ENCODE measurements around the gene HKDC1. TPM values are rescaled to one million over a fixed set of nuclear protein-coding genes. Genes with fewer than 3 reads are reported as not detected.

HKDC1 gene
- polyA plus RNA-seq, 2 of the 4 experiments (the other 2 are of a cell fraction) = 32.5 to 32.8 TPM

DNA sequence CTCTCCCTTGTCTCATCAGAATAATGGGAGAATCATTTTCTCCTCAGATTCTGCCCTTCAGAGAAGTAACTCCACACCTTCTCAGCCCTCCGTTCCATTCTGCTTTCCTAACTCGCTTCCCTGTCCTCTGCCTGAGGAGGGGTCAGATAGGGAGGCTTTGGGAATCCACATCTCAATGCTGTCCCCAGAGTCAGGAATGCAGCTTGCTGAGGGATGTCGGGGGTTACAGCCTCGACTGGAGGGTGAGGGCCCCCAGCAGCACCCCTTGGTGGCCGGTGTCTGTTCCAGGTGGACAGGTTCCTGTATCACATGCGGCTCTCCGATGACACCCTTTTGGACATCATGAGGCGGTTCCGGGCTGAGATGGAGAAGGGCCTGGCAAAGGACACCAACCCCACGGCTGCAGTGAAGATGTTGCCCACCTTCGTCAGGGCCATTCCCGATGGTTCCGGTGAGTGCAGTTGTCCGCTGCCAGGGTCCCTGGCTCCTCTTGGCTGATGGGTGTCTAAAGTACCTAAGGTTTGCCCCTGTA lies 6.9 kb downstream of the HKDC1 start:
- no peak for TF ChIP-seq CHD4 (IDR thresholded peaks at IDR 0.05; ENCODE audit: borderline replicate concordance)
- no peak for TF ChIP-seq KDM1A (IDR thresholded peaks at IDR 0.05; ENCODE audit: low read depth)
- TF ChIP-seq, protein P1, sequence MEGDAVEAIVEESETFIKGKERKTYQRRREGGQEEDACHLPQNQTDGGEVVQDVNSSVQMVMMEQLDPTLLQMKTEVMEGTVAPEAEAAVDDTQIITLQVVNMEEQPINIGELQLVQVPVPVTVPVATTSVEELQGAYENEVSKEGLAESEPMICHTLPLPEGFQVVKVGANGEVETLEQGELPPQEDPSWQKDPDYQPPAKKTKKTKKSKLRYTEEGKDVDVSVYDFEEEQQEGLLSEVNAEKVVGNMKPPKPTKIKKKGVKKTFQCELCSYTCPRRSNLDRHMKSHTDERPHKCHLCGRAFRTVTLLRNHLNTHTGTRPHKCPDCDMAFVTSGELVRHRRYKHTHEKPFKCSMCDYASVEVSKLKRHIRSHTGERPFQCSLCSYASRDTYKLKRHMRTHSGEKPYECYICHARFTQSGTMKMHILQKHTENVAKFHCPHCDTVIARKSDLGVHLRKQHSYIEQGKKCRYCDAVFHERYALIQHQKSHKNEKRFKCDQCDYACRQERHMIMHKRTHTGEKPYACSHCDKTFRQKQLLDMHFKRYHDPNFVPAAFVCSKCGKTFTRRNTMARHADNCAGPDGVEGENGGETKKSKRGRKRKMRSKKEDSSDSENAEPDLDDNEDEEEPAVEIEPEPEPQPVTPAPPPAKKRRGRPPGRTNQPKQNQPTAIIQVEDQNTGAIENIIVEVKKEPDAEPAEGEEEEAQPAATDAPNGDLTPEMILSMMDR (IDR thresholded peaks at IDR 0.05) = no peak
- TF ChIP-seq, protein P2, sequence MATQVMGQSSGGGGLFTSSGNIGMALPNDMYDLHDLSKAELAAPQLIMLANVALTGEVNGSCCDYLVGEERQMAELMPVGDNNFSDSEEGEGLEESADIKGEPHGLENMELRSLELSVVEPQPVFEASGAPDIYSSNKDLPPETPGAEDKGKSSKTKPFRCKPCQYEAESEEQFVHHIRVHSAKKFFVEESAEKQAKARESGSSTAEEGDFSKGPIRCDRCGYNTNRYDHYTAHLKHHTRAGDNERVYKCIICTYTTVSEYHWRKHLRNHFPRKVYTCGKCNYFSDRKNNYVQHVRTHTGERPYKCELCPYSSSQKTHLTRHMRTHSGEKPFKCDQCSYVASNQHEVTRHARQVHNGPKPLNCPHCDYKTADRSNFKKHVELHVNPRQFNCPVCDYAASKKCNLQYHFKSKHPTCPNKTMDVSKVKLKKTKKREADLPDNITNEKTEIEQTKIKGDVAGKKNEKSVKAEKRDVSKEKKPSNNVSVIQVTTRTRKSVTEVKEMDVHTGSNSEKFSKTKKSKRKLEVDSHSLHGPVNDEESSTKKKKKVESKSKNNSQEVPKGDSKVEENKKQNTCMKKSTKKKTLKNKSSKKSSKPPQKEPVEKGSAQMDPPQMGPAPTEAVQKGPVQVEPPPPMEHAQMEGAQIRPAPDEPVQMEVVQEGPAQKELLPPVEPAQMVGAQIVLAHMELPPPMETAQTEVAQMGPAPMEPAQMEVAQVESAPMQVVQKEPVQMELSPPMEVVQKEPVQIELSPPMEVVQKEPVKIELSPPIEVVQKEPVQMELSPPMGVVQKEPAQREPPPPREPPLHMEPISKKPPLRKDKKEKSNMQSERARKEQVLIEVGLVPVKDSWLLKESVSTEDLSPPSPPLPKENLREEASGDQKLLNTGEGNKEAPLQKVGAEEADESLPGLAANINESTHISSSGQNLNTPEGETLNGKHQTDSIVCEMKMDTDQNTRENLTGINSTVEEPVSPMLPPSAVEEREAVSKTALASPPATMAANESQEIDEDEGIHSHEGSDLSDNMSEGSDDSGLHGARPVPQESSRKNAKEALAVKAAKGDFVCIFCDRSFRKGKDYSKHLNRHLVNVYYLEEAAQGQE (IDR thresholded peaks at IDR 0.05) = no peak
- TF ChIP-seq CHD2 (IDR thresholded peaks at IDR 0.05; ENCODE audit: low read length, partially characterized antibody) = no peak
- no peak for TF ChIP-seq RARB (CRISPR knock-in tag; IDR thresholded peaks at IDR 0.05)
- no peak for TF ChIP-seq HOXB13 (CRISPR knock-in tag; IDR thresholded peaks at IDR 0.05; ENCODE audit: low read depth)
- TF ChIP-seq HDAC2 (IDR thresholded peaks at IDR 0.05) = no peak
- Histone ChIP-seq H3K4me2 (no peak overlapping the region), H3K27ac (no peak overlapping the region), H3K4me3 (no peak overlapping the region), H3K4me1 (peaks cover 64% of the 10 kb centered on the region), H3K9me3 (no peaks in the 10 kb centered on the region)
- WGBS (ENCODE audit: missing lambda C conversion rate) = 93% methylated on average over 13 of the region's 14 CpGs
- ChIA-PET CTCF (interaction anchor here (1.0 to 1.4 kb wide), 3 partner anchors 8 to 164 kb away, joined by 3 to 6 read pairs (median 6); no protein-coding TSS in a partner anchor), POLR2A (no interaction called here)
- DNase-seq (ENCODE audit: low read depth in 1 of 2, low spot score in 1 of 2) = no peak
- no peak for ATAC-seq
- no peak for FAIRE-seq

DNA sequence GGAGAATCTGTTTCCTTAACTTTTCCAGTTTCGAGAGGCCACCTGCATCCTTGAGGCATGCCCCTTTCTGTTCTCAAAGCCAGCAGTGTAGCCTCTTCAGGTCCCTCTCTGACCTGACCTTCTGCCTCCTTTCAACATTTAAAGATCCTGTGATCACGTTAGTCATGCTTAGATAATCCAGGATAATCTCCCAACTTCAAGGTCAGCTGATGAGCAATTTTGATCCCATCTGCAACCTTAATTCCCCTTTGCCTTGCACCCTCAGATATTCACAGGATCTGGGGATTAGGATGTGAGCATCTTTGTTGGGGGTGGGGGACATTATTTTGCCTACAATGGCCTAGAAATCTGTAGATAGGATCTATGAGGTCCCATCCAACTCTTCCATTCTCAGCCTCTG lies 8.0 kb downstream of the HKDC1 start:
- ATAC-seq = no peak
- H3K4me1 ChIP-seq = peaks cover 65% of the 10 kb centered on the region
- ChIA-PET CTCF (interaction anchor here (1.0 to 21.3 kb wide), 5 partner anchors 8 to 170 kb away, joined by 3 to 424 read pairs (median 4); partner anchors contain the start of gene HKDC1), POLR2A (no interaction called here)
- WGBS (ENCODE audit: missing lambda C conversion rate) = 72% methylated on average over 2 of the region's 2 CpGs
- no peak overlapping the region for H3K4me2 ChIP-seq
- no peak for DNase-seq (ENCODE audit: low read depth in 1 of 2, low spot score in 1 of 2)
- no peak for FAIRE-seq
- H3K9me3 ChIP-seq = no peaks in the 10 kb centered on the region
- no peak overlapping the region for H3K27ac ChIP-seq
- TF ChIP-seq SREBF2 (IDR thresholded peaks at IDR 0.05) (no peak), TFCP2L1 (CRISPR knock-in tag; IDR thresholded peaks at IDR 0.05) (no peak), GATA3 (IDR thresholded peaks at IDR 0.05; ENCODE audit: borderline replicate concordance) (no peak), MAZ (IDR thresholded peaks at IDR 0.05; ENCODE audit: borderline replicate concordance, low read depth, low read length) (no peak), FOXS1 (CRISPR knock-in tag; IDR thresholded peaks at IDR 0.05) (no peak), KDM5A (IDR thresholded peaks at IDR 0.05) (no peak), EHMT2 (IDR thresholded peaks at IDR 0.05; ENCODE audit: low read depth) (no peak), ZNF302 (CRISPR knock-in tag; IDR thresholded peaks at IDR 0.05) (no peak), CEBPB (IDR thresholded peaks at IDR 0.05) (no peak), NPAS2 (CRISPR knock-in tag; IDR thresholded peaks at IDR 0.05; ENCODE audit: borderline replicate concordance) (no peak), PHF8 (IDR thresholded peaks at IDR 0.05; ENCODE audit: borderline replicate concordance, low read depth) (no peak), JUNB (IDR thresholded peaks at IDR 0.05) (no peak), MYC (IDR thresholded peaks at IDR 0.05; ENCODE audit: borderline replicate concordance, low read length) (no peak), HOXB5 (CRISPR knock-in tag; IDR thresholded peaks at IDR 0.05) (no peak), ZFP36 (IDR thresholded peaks at IDR 0.05; ENCODE audit: borderline replicate concordance, partially characterized antibody) (no peak)
- TF ChIP-seq, protein P2 (IDR thresholded peaks at IDR 0.05) = no peak
- H3K4me3 ChIP-seq = no peak overlapping the region
